Parathyroid adenoma (tissue), 2 donors: ENCODE measurements around the gene ZFTA.
"Not testable (repeated sequence)": the region's sequence is repeated elsewhere in the genome, so short reads cannot be mapped to it uniquely, and the experiment has no call there.

Experiments
- H2AFZ ChIP-seq: fragments of 300-600 bp; sonication (generic); one replicate; pipeline ENCODE4 v1.7.0; 2017; ENCODE audit warnings: antibody characterized with exemption, mild to moderate bottlenecking
- H3K27ac ChIP-seq: fragments of 300-600 bp; sonication (generic); one replicate; pipeline ENCODE4 v1.7.0; 2017
- H3K27me3 ChIP-seq: fragments of 300-600 bp; sonication (generic); one replicate; pipeline ENCODE4 v1.7.0; 2017; ENCODE audit warnings: low read length; ENCODE audit not compliant: control insufficient read depth, insufficient read depth
- H3K36me3 ChIP-seq: fragments of 300-600 bp; sonication (generic); one replicate; pipeline ENCODE4 v1.7.0; 2017; ENCODE audit warnings: low read length; ENCODE audit not compliant: control insufficient read depth, insufficient read depth
- H3K4me1 ChIP-seq: fragments of 300-600 bp; sonication (generic); one replicate; pipeline ENCODE4 v1.7.0; 2017; ENCODE audit warnings: control low read depth
- H3K4me2 ChIP-seq: fragments of 300-600 bp; sonication (generic); one replicate; pipeline ENCODE4 v1.7.0; 2017; ENCODE audit warnings: low read length
- H3K4me3 ChIP-seq: fragments of 300-600 bp; sonication (generic); one replicate; pipeline ENCODE4 v1.7.0; 2017; ENCODE audit warnings: low read depth, low read length
- H3K79me2 ChIP-seq: fragments of 300-600 bp; sonication (generic); one replicate; pipeline ENCODE4 v1.7.0; 2017; ENCODE audit warnings: control low read depth
- H3K9ac ChIP-seq: fragments of 300-600 bp; sonication (generic); one replicate; pipeline ENCODE4 v1.7.0; 2017; ENCODE audit warnings: mild to moderate bottlenecking
- H3K9me3 ChIP-seq: fragments of 300-600 bp; sonication (generic); one replicate; pipeline ENCODE4 v1.7.0; 2017; ENCODE audit warnings: low read length; ENCODE audit not compliant: control insufficient read depth
- TF ChIP-seq, protein P1 (sequence below): fragments of 300-600 bp; sonication (generic); IDR thresholded peaks from one replicate; pipeline ENCODE4 v1.7.0; 2017; ENCODE audit warnings: antibody characterized with exemption, mild to moderate bottlenecking
- donor health status: primary hyperparathyroidism.

ZFTA gene

DNA sequence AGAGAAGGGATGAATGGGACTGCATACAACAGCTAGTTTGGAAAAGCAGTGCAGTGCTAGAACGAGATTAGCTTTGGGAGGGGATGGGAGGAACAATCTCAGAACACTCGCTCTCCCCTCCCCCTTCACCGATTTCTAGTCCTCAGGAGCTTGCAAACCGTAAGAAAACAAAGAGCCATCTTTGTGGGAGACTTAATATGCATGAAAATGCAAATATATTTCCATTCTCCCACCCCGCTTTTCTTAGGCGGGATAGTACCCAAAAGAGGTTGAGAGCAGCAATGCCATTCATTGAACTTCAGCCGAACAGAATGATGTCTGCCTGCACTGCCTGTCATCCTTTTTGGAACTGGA is 45.8 kb upstream of the ZFTA start:
- Histone ChIP-seq H3K27me3 (no peaks in the 10 kb centered on the region), H3K9ac (no peak overlapping the region), H3K4me1 (peaks cover 3% of the 10 kb centered on the region), H3K4me3 (peak overlapping the region; percentile 62), H3K27ac (no peak overlapping the region), H3K4me2 (peak overlapping the region; percentile 60), H3K36me3 (no peaks in the 10 kb centered on the region), H2AFZ (no peak overlapping the region), H3K79me2 (no peaks in the 10 kb centered on the region), H3K9me3 (no peaks in the 10 kb centered on the region)
- TF ChIP-seq, protein P1, sequence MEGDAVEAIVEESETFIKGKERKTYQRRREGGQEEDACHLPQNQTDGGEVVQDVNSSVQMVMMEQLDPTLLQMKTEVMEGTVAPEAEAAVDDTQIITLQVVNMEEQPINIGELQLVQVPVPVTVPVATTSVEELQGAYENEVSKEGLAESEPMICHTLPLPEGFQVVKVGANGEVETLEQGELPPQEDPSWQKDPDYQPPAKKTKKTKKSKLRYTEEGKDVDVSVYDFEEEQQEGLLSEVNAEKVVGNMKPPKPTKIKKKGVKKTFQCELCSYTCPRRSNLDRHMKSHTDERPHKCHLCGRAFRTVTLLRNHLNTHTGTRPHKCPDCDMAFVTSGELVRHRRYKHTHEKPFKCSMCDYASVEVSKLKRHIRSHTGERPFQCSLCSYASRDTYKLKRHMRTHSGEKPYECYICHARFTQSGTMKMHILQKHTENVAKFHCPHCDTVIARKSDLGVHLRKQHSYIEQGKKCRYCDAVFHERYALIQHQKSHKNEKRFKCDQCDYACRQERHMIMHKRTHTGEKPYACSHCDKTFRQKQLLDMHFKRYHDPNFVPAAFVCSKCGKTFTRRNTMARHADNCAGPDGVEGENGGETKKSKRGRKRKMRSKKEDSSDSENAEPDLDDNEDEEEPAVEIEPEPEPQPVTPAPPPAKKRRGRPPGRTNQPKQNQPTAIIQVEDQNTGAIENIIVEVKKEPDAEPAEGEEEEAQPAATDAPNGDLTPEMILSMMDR = no peak

DNA sequence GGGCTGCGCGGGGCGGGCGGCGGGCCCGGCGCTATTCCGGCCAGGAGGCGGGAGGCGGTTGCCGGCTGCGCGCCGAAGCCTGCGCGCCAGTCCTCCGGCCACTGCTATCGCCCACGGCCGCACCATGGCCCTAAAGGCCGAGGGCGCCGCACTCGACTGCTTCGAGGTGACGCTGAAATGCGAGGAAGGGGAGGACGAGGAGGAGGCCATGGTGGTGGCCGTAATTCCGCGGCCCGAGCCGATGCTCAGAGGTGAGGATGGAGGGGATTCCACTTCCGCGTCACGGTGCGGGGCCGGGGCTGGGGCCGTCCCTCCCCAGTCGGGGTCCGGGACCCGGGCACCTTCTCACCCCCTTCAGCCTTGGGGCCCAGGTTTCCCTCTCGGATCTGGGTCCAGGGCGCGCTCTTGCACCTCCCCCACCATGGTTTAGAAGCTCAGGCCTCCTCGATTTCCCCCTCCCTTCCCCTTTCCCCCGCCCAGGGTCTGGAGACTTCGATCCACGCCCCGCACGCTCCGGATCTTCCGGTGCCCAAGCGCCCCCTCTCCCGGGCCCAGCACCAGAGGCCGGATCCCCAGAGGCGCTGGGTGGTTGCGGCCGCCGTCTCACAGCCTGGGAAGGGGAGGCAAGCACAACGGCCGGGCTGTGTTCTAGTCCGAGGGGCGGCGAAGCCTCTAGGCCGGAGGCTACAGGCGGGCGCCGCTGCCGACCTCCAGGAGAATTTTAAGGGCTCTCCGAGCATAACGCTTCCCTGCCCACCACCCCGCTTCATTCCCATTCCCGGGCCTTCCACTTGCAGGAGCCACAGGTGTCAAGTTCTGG is 45.2 kb upstream of the ZFTA start:
- H3K4me1 ChIP-seq = peaks cover 3% of the 10 kb centered on the region
- TF ChIP-seq, protein P1 = no peak
- H3K4me2 ChIP-seq = peak overlapping the region; percentile 60
- peak overlapping the region; percentile 62 for H3K4me3 ChIP-seq
- no peaks in the 10 kb centered on the region for H3K79me2 ChIP-seq
- H3K27ac ChIP-seq = no peak overlapping the region
- H2AFZ ChIP-seq = peak overlapping the region; percentile 78
- H3K9me3 ChIP-seq = no peaks in the 10 kb centered on the region
- H3K9ac ChIP-seq = peak overlapping the region; percentile 46
- H3K27me3 ChIP-seq = no peaks in the 10 kb centered on the region
- H3K36me3 ChIP-seq = no peaks in the 10 kb centered on the region

GRCh38 chr11:63813035-63813562 is 44.5 kb upstream of the ZFTA start, which contains the start of gene SPINDOC:
SPINDOC (plus strand) TSS chr11:63813456; CDS start chr11:63813687, 231 bp downstream.
- H3K27ac ChIP-seq = no peak within 1 kb of the TSS
- TF ChIP-seq, protein P1 = no peak
- peak within 1 kb of the TSS; percentile 62 for H3K4me3 ChIP-seq
- H3K4me1 ChIP-seq = peaks cover 3% of the 10 kb centered on the region
- H3K4me2 ChIP-seq = peak within 1 kb of the TSS; percentile 69
- H3K36me3 ChIP-seq = no peaks in the 10 kb centered on the region
- peak within 1 kb of the TSS; percentile 46 for H3K9ac ChIP-seq
- peak within 1 kb of the TSS; percentile 78 for H2AFZ ChIP-seq
- H3K27me3 ChIP-seq = no peaks in the 10 kb centered on the region
- H3K79me2 ChIP-seq = no peaks in the 10 kb centered on the region
- H3K9me3 ChIP-seq = no peaks in the 10 kb centered on the region

DNA sequence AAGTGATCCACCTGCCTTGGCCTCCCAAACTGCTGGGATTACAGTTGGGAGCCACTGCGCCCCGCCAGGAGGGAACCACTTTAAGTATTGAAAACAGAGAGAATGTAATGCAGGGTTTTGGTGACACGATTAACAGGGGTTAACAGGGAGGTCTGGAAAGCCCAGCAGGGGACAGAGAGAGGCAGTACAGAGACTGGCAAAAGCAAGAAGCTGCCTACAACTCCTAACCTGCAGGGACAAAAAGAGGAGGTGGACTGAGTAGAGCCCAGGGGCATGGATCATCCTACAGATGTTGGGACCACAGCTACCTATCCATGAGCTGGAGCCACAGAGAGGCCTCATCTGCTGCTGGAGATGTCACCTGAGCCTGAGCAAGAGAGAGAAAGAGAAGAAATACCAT is 42.9 kb upstream of the ZFTA start:
- Histone ChIP-seq H3K36me3 (no peaks in the 10 kb centered on the region), H3K9ac (no peak overlapping the region), H3K79me2 (no peaks in the 10 kb centered on the region), H3K9me3 (no peaks in the 10 kb centered on the region), H3K27ac (no peak overlapping the region), H3K4me3 (no peak overlapping the region), H3K27me3 (no peaks in the 10 kb centered on the region), H3K4me2 (no peak overlapping the region), H3K4me1 (peaks cover 3% of the 10 kb centered on the region), H2AFZ (no peak overlapping the region)
- TF ChIP-seq, protein P1 = no peak

GRCh38 chr11:63810383-63810782 is 41.8 kb upstream of the ZFTA start:
- H3K79me2 ChIP-seq, H2AFZ ChIP-seq, H3K27me3 ChIP-seq, H3K4me2 ChIP-seq, H3K4me1 ChIP-seq, H3K27ac ChIP-seq, H3K4me3 ChIP-seq, H3K9ac ChIP-seq, H3K36me3 ChIP-seq, H3K9me3 ChIP-seq: not testable (repeated sequence)
